ENCODE measurements around the gene TMEM140. TPM values are rescaled to one million over a fixed set of nuclear protein-coding genes. Genes with fewer than 3 reads are reported as not detected.

Gene TMEM140
- total and polyA plus RNA-seq, 9 of the 15 experiments (the other 6 are each of a cell fraction or from before 2014, with no cell fraction given): 0.03 to 0.82 (median 0.23) TPM

DNA sequence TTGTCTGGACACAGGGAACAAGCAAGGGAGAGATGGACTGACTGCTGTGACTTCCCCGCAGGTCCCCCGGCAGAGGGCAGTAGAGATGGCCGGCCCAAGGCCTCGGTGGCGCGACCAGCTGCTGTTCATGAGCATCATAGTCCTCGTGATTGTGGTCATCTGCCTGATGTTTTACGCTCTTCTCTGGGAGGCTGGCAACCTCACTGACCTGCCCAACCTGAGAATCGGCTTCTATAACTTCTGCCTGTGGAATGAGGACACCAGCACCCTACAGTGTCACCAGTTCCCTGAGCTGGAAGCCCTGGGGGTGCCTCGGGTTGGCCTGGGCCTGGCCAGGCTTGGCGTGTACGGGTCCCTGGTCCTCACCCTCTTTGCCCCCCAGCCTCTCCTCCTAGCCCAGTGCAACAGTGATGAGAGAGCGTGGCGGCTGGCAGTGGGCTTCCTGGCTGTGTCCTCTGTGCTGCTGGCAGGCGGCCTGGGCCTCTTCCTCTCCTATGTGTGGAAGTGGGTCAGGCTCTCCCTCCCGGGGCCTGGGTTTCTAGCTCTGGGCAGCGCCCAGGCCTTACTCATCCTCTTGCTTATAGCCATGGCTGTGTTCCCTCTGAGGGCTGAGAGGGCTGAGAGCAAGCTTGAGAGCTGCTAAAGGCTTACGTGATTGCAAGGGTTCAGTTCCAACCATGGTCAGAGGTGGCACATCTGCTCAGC, 16.6 kb downstream of the TMEM140 start (continued):
- TF ChIP-seq, protein P1, sequence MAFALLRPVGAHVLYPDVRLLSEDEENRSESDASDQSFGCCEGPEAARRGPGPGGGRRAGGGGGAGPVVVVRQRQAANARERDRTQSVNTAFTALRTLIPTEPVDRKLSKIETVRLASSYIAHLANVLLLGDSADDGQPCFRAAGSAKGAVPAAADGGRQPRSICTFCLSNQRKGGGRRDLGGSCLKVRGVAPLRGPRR (CRISPR knock-in tag; IDR thresholded peaks at IDR 0.05): no peak
- no peak for TF ChIP-seq CBX8 (IDR thresholded peaks at IDR 0.05; ENCODE audit: borderline replicate concordance, extremely low read depth, low read depth, low read length, poor library complexity, severe bottlenecking)
- TF ChIP-seq CEBPB (tag; IDR thresholded peaks at IDR 0.05): no peak
- TF ChIP-seq ZKSCAN1 (IDR thresholded peaks at IDR 0.05; ENCODE audit: low read depth, low read length): no peak
- no peak for TF ChIP-seq SIX5 (IDR thresholded peaks at IDR 0.05; ENCODE audit: borderline replicate concordance in 1 of 2, insufficient read depth in 1 of 2, low read depth in 1 of 2, low read length in 2 of 2)
- no peak for TF ChIP-seq IRF2 (CRISPR knock-in tag; IDR thresholded peaks at IDR 0.05)
- no peak for TF ChIP-seq KDM1A (IDR thresholded peaks at IDR 0.05)
- TF ChIP-seq ZFP30 (CRISPR knock-in tag; IDR thresholded peaks at IDR 0.05; ENCODE audit: borderline replicate concordance): no peak
- TF ChIP-seq ZNF586 (CRISPR knock-in tag; conservative IDR thresholded peaks at IDR 0.05): no peak
- TF ChIP-seq PHTF2 (CRISPR knock-in tag; IDR thresholded peaks at IDR 0.05): no peak
- TF ChIP-seq MTA1 (IDR thresholded peaks at IDR 0.05; ENCODE audit: borderline replicate concordance): no peak
- TF ChIP-seq MEF2D (tag; conservative IDR thresholded peaks at IDR 0.05; ENCODE audit: low read depth): no peak
- TF ChIP-seq HNRNPH1 (optimal IDR thresholded peaks at IDR 0.05; ENCODE audit: low read depth, low read length): no peak
- no peak for TF ChIP-seq L3MBTL2 (IDR thresholded peaks at IDR 0.05)
- TF ChIP-seq, protein P2, sequence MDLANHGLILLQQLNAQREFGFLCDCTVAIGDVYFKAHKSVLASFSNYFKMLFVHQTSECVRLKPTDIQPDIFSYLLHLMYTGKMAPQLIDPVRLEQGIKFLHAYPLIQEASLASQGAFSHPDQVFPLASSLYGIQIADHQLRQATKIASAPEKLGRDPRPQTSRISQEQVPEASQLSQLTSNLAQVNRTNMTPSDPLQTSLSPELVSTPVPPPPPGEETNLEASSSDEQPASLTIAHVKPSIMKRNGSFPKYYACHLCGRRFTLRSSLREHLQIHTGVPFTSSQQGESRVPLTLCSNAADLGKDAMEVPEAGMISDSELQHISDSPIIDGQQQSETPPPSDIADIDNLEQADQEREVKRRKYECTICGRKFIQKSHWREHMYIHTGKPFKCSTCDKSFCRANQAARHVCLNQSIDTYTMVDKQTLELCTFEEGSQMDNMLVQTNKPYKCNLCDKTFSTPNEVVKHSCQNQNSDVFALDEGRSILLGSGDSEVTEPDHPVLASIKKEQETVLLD (IDR thresholded peaks at IDR 0.05): no peak
- TF ChIP-seq, protein P3, sequence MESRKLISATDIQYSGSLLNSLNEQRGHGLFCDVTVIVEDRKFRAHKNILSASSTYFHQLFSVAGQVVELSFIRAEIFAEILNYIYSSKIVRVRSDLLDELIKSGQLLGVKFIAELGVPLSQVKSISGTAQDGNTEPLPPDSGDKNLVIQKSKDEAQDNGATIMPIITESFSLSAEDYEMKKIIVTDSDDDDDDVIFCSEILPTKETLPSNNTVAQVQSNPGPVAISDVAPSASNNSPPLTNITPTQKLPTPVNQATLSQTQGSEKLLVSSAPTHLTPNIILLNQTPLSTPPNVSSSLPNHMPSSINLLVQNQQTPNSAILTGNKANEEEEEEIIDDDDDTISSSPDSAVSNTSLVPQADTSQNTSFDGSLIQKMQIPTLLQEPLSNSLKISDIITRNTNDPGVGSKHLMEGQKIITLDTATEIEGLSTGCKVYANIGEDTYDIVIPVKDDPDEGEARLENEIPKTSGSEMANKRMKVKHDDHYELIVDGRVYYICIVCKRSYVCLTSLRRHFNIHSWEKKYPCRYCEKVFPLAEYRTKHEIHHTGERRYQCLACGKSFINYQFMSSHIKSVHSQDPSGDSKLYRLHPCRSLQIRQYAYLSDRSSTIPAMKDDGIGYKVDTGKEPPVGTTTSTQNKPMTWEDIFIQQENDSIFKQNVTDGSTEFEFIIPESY (CRISPR knock-in tag; IDR thresholded peaks at IDR 0.05): peak; percentile 88
- TF ChIP-seq GABPB1 (CRISPR knock-in tag; IDR thresholded peaks at IDR 0.05): no peak
- no peak for TF ChIP-seq ZNF121 (CRISPR knock-in tag; conservative IDR thresholded peaks at IDR 0.05)
- TF ChIP-seq, protein P4, sequence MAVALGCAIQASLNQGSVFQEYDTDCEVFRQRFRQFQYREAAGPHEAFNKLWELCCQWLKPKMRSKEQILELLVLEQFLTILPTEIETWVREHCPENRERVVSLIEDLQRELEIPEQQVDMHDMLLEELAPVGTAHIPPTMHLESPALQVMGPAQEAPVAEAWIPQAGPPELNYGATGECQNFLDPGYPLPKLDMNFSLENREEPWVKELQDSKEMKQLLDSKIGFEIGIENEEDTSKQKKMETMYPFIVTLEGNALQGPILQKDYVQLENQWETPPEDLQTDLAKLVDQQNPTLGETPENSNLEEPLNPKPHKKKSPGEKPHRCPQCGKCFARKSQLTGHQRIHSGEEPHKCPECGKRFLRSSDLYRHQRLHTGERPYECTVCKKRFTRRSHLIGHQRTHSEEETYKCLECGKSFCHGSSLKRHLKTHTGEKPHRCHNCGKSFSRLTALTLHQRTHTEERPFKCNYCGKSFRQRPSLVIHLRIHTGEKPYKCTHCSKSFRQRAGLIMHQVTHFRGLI (CRISPR knock-in tag; IDR thresholded peaks at IDR 0.05): no peak
- no peak for TF ChIP-seq TBP (optimal IDR thresholded peaks at IDR 0.05; ENCODE audit: low read depth, low read length)
- no peak for TF ChIP-seq BDP1 (IDR thresholded peaks at IDR 0.05; ENCODE audit: insufficient read depth, insufficient read length)
- TF ChIP-seq, protein P5, sequence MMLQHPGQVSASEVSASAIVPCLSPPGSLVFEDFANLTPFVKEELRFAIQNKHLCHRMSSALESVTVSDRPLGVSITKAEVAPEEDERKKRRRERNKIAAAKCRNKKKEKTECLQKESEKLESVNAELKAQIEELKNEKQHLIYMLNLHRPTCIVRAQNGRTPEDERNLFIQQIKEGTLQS (IDR thresholded peaks at IDR 0.05): no peak
- TF ChIP-seq, protein P5 (CRISPR knock-in tag; conservative IDR thresholded peaks at IDR 0.05): no peak
- no peak for TF ChIP-seq CBFA2T3 (IDR thresholded peaks at IDR 0.05)

All from K562 (cell line).